ENCODE measurements around the gene PRKN.

The PRKN gene

DNA sequence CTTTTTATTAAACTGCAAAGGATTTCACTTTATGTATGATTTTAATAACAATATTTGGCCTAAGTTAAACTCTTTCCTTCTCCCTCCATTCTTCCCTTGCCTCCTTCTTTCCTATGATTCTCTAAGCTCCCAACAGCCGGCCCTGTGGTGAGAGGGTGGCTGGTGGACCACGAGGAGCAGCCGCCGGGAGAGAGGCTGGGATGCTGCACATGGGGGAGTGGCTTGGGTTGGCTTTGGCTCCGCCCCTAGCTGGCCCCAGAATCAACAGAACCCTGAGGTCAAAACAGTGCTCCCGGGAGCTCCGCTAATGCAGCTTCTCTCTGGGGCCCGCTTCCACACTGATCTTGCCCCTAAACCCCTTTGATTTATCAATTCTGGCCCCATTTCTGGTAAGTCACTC, 1063.9 kb downstream of the PRKN start:
- no peak overlapping the region for H2AFZ ChIP-seq (ENCODE audit: low read depth)
- H3K36me3 ChIP-seq (ENCODE audit: insufficient read depth), result no peaks in the 10 kb centered on the region
- H3K27ac ChIP-seq, result no peak overlapping the region
- no peaks in the 10 kb centered on the region for H3K27me3 ChIP-seq (ENCODE audit: insufficient read depth, low read depth)
- H3K9ac ChIP-seq, result no peak overlapping the region
- no peak overlapping the region for H3K4me3 ChIP-seq (IDR thresholded peaks at IDR 0.05; ENCODE audit: insufficient read depth, low read depth, low read length)
- H4K20me1 ChIP-seq (ENCODE audit: insufficient read depth), result no peaks in the 10 kb centered on the region
- no peak for TF ChIP-seq CTCF (conservative IDR thresholded peaks at IDR 0.05; ENCODE audit: low read depth, low read length)
- no peak overlapping the region for H3K4me2 ChIP-seq
- H3K79me2 ChIP-seq (ENCODE audit: insufficient read depth, low read depth), result no peaks in the 10 kb centered on the region
- no peaks in the 10 kb centered on the region for H3K4me1 ChIP-seq (ENCODE audit: low read depth, poor library complexity, severe bottlenecking)

- Histone ChIP-seq H3K79me2 (ENCODE audit: insufficient read depth, low read depth) (no peaks in the 10 kb centered on the region), H3K27ac (no peak overlapping the region), H2AFZ (ENCODE audit: low read depth) (no peak overlapping the region), H3K9ac (no peak overlapping the region), H3K4me1 (ENCODE audit: low read depth, poor library complexity, severe bottlenecking) (no peaks in the 10 kb centered on the region), H3K36me3 (ENCODE audit: insufficient read depth) (no peaks in the 10 kb centered on the region), H3K4me3 (IDR thresholded peaks at IDR 0.05; ENCODE audit: insufficient read depth, low read depth, low read length) (no peak overlapping the region), H3K4me2 (no peak overlapping the region), H4K20me1 (ENCODE audit: insufficient read depth) (no peaks in the 10 kb centered on the region), H3K27me3 (ENCODE audit: insufficient read depth, low read depth) (no peaks in the 10 kb centered on the region)
- no peak for TF ChIP-seq CTCF (conservative IDR thresholded peaks at IDR 0.05; ENCODE audit: low read depth, low read length)
Measured at GRCh38 chr6:161660666-161661571, 1066.6 kb downstream of the PRKN start.

- H3K79me2 ChIP-seq (ENCODE audit: insufficient read depth, low read depth), result no peaks in the 10 kb centered on the region
- no peak overlapping the region for H3K9ac ChIP-seq
- no peaks in the 10 kb centered on the region for H3K27me3 ChIP-seq (ENCODE audit: insufficient read depth, low read depth)
- TF ChIP-seq CTCF (conservative IDR thresholded peaks at IDR 0.05; ENCODE audit: low read depth, low read length), result no peak
- H3K27ac ChIP-seq, result no peak overlapping the region
- no peak overlapping the region for H3K4me2 ChIP-seq
- no peaks in the 10 kb centered on the region for H3K4me1 ChIP-seq (ENCODE audit: low read depth, poor library complexity, severe bottlenecking)
- H2AFZ ChIP-seq (ENCODE audit: low read depth), result no peak overlapping the region
- H3K36me3 ChIP-seq (ENCODE audit: insufficient read depth), result no peaks in the 10 kb centered on the region
- no peak overlapping the region for H3K4me3 ChIP-seq (IDR thresholded peaks at IDR 0.05; ENCODE audit: insufficient read depth, low read depth, low read length)
- no peaks in the 10 kb centered on the region for H4K20me1 ChIP-seq (ENCODE audit: insufficient read depth)
Measured at GRCh38 chr6:161658211-161658610, 1069.4 kb downstream of the PRKN start.

- Histone ChIP-seq H3K79me2 (ENCODE audit: insufficient read depth, low read depth) (no peaks in the 10 kb centered on the region), H3K9ac (no peak overlapping the region), H3K27me3 (ENCODE audit: insufficient read depth, low read depth) (no peaks in the 10 kb centered on the region), H4K20me1 (ENCODE audit: insufficient read depth) (no peaks in the 10 kb centered on the region), H3K4me2 (no peak overlapping the region), H3K36me3 (ENCODE audit: insufficient read depth) (no peaks in the 10 kb centered on the region), H3K4me3 (IDR thresholded peaks at IDR 0.05; ENCODE audit: insufficient read depth, low read depth, low read length) (no peak overlapping the region), H3K4me1 (ENCODE audit: low read depth, poor library complexity, severe bottlenecking) (no peaks in the 10 kb centered on the region), H3K27ac (no peak overlapping the region), H2AFZ (ENCODE audit: low read depth) (no peak overlapping the region)
- TF ChIP-seq CTCF (conservative IDR thresholded peaks at IDR 0.05; ENCODE audit: low read depth, low read length), result no peak
Measured at GRCh38 chr6:161654209-161654608, 1073.4 kb downstream of the PRKN start.
